Endothelial cell (in vitro differentiated cells): ENCODE measurements around the gene CTSA. TPM values are rescaled to one million over a fixed set of nuclear protein-coding genes. Genes with fewer than 3 reads are reported as not detected.

Source experiments
- DNase-seq: peaks from one replicate; pipeline ENCODE4 v3.0.0; 2021; ENCODE audit warnings: low spot score
- H3K27ac Mint-ChIP-seq: one replicate; pipeline ENCODE4 v1.8.0; 2021; ENCODE audit warnings: mixed read lengths, inconsistent platforms; ENCODE audit not compliant: unreplicated experiment
- H3K27me3 Mint-ChIP-seq: one replicate; pipeline ENCODE4 v1.8.0; 2021; ENCODE audit warnings: mild to moderate bottlenecking, moderate library complexity, mixed read lengths, inconsistent platforms; ENCODE audit not compliant: unreplicated experiment
- H3K36me3 Mint-ChIP-seq: one replicate; pipeline ENCODE4 v1.8.0; 2021; ENCODE audit warnings: mild to moderate bottlenecking, low read depth, mixed read lengths, inconsistent platforms; ENCODE audit not compliant: unreplicated experiment
- H3K4me1 Mint-ChIP-seq: one replicate; pipeline ENCODE4 v1.8.0; 2021; ENCODE audit warnings: mild to moderate bottlenecking, mixed read lengths, inconsistent platforms; ENCODE audit not compliant: unreplicated experiment
- H3K4me3 Mint-ChIP-seq: one replicate; pipeline ENCODE4 v1.8.0; 2021; ENCODE audit warnings: mild to moderate bottlenecking, mixed read lengths, inconsistent platforms; ENCODE audit not compliant: unreplicated experiment
- H3K9me3 Mint-ChIP-seq: one replicate; pipeline ENCODE4 v1.8.0; 2021; ENCODE audit warnings: mixed read lengths, inconsistent platforms; ENCODE audit not compliant: unreplicated experiment
- CTCF ChIP-seq: fragments of 200-600 bp; sonication (generic); IDR thresholded peaks from one replicate; pipeline ENCODE4 v1.5.0; 2021; ENCODE audit warnings: antibody characterized with exemption; ENCODE audit not compliant: unreplicated experiment
- total RNA-seq: library from RNA; stranded (reverse); fragmentation: NEBNext Ultra II Directional; extraction: Animal tissue kit (Norgen Biotek cat#: 25700); gene quantifications from one replicate; pipeline ENCODE4 v1.2.1, GENCODE V29; 2021; ENCODE audit not compliant: unreplicated experiment

The CTSA gene
- total RNA-seq, 1 donor from 2014 or later: 62.7 TPM

GRCh38 chr20:45859916-45860315, 31.2 kb upstream of the CTSA start:
- Mint-ChIP-seq H3K36me3 (peaks cover 7% of the 10 kb centered on the region), H3K27ac (no peak overlapping the region), H3K9me3 (no peaks in the 10 kb centered on the region), H3K4me1 (peaks cover 18% of the 10 kb centered on the region), H3K4me3 (no peak overlapping the region), H3K27me3 (peaks cover 4% of the 10 kb centered on the region)
- DNase-seq: no peak
- TF ChIP-seq CTCF: no peak

GRCh38 chr20:45860560-45861220, 30.4 kb upstream of the CTSA start:
- Mint-ChIP-seq H3K27me3 (peaks cover 4% of the 10 kb centered on the region), H3K4me1 (peaks cover 18% of the 10 kb centered on the region), H3K9me3 (no peaks in the 10 kb centered on the region), H3K36me3 (peaks cover 7% of the 10 kb centered on the region), H3K27ac (no peak overlapping the region), H3K4me3 (no peak overlapping the region)
- no peak for DNase-seq
- no peak for TF ChIP-seq CTCF

GRCh38 chr20:45861221-45862075, 29.7 kb upstream of the CTSA start:
- TF ChIP-seq CTCF: no peak
- H3K27ac Mint-ChIP-seq: no peak overlapping the region

GRCh38 chr20:45863543-45864470, 27.3 kb upstream of the CTSA start:
- H3K9me3 Mint-ChIP-seq: no peaks in the 10 kb centered on the region
- no peak overlapping the region for H3K27ac Mint-ChIP-seq
- peaks cover 1% of the 10 kb centered on the region for H3K27me3 Mint-ChIP-seq
- H3K4me1 Mint-ChIP-seq: peaks cover under 1% of the 10 kb centered on the region
- peaks cover 7% of the 10 kb centered on the region for H3K36me3 Mint-ChIP-seq
- no peak for DNase-seq
- TF ChIP-seq CTCF: no peak
- H3K4me3 Mint-ChIP-seq: peak overlapping the region; percentile 7

More at GRCh38 chr20:45861221-45862075, 29.7 kb upstream of the CTSA start:
- Mint-ChIP-seq H3K36me3 (peaks cover 7% of the 10 kb centered on the region), H3K4me3 (no peak overlapping the region), H3K9me3 (no peaks in the 10 kb centered on the region), H3K27me3 (peaks cover 4% of the 10 kb centered on the region), H3K4me1 (peaks cover 12% of the 10 kb centered on the region)
- DNase-seq: no peak
